Endometrial microvascular endothelial cells (primary cell): ENCODE results near the gene LPCAT2. TPM values are rescaled to one million over a fixed set of nuclear protein-coding genes. Genes with fewer than 3 reads are reported as not detected.

ENCODE experiments used
- in situ Hi-C: cut with HindIII; loops from 2 replicates; pipeline ENCODE4 v1.10.0; 2017; ENCODE audit warnings: low sequenced_read_pairs, low pct_unique_long_range_greater_than_20kb; ENCODE audit errors: inconsistent ontology term
- total RNA-seq: library from RNA; depleted of rRNA; stranded (reverse); fragments of >200 nt; gene quantifications from one replicate; pipeline ENCODE4 v1.2.3, GENCODE V29; 2015; ENCODE audit errors: inconsistent ontology term

Gene LPCAT2
- total RNA-seq = 37.6 TPM

GRCh38 chr16:55508941-55509931, at the start of gene LPCAT2:
Gene LPCAT2 (plus strand): TSS chr16:55509072. CDS start chr16:55509182, 110 bp downstream.
- in situ Hi-C loops = no loop called here

GRCh38 chr16:55462241-55462640, 46.6 kb upstream of the LPCAT2 start:
- in situ Hi-C loops = no loop called here

- in situ Hi-C loops = no loop called here
Observed at GRCh38 chr16:55464375-55464774, 44.5 kb upstream of the LPCAT2 start.

GRCh38 chr16:55465077-55465896, 43.6 kb upstream of the LPCAT2 start:
- in situ Hi-C loops = no loop called here

- in situ Hi-C loops = no loop called here
Observed at GRCh38 chr16:55466209-55466608, 42.7 kb upstream of the LPCAT2 start.

GRCh38 chr16:55467898-55468297, 41.0 kb upstream of the LPCAT2 start:
- in situ Hi-C loops = no loop called here

GRCh38 chr16:55468352-55468990, 40.4 kb upstream of the LPCAT2 start:
- in situ Hi-C loops = no loop called here

- in situ Hi-C loops = no loop called here
Observed at GRCh38 chr16:55469821-55470532, 38.9 kb upstream of the LPCAT2 start.

- in situ Hi-C loops = no loop called here
Observed at GRCh38 chr16:55470533-55471371, 38.1 kb upstream of the LPCAT2 start.

GRCh38 chr16:55471448-55472097, 37.3 kb upstream of the LPCAT2 start:
- in situ Hi-C loops = no loop called here

GRCh38 chr16:55473587-55473986, 35.3 kb upstream of the LPCAT2 start:
- in situ Hi-C loops = no loop called here

GRCh38 chr16:55474821-55475220, 34.1 kb upstream of the LPCAT2 start:
- in situ Hi-C loops = no loop called here

- in situ Hi-C loops = no loop called here
Observed at GRCh38 chr16:55475919-55476318, 33.0 kb upstream of the LPCAT2 start.

GRCh38 chr16:55476625-55477533, 32.0 kb upstream of the LPCAT2 start:
- in situ Hi-C loops = no loop called here

- in situ Hi-C loops = no loop called here
Observed at GRCh38 chr16:55477736-55478135, 31.1 kb upstream of the LPCAT2 start.

GRCh38 chr16:55478827-55479429, 29.9 kb upstream of the LPCAT2 start, which contains the start of gene MMP2:
Gene MMP2 (plus strand): TSS chr16:55479198. CDS start chr16:55479480, 282 bp downstream.
- in situ Hi-C loops = no loop called here
